IPS DF 6.9 (cell line): Measurements from ENCODE around the gene NPTXR.
A peak's percentile ranks its signal among the peaks of the same experiment; 100 is the strongest.

Experiments used
- DNase-seq: peaks from one replicate; pipeline ENCODE4 v3.0.0-alpha.2; 2013; ENCODE audit warnings: low read depth, low spot score
- H3K27ac ChIP-seq: one replicate; pipeline ENCODE4 v1.5.1; 2013; ENCODE audit warnings: low read length, control low read depth
- H3K27me3 ChIP-seq: 2 replicates; pipeline ENCODE4 v1.6.1; 2013; ENCODE audit warnings: mild to moderate bottlenecking, low read length; ENCODE audit not compliant: control insufficient read depth, insufficient read depth
- H3K36me3 ChIP-seq: 2 replicates; pipeline ENCODE4 v1.6.1; 2013; ENCODE audit warnings: low read length; ENCODE audit not compliant: control insufficient read depth, insufficient read depth
- H3K4me1 ChIP-seq: 2 replicates; pipeline ENCODE4 v1.6.1; 2013; ENCODE audit warnings: low read length; ENCODE audit not compliant: control insufficient read depth, insufficient read depth
- H3K4me3 ChIP-seq: 2 replicates; pipeline ENCODE4 v1.5.1; 2013; ENCODE audit warnings: mild to moderate bottlenecking, low read length
- H3K9me3 ChIP-seq: 2 replicates; pipeline ENCODE4 v1.6.1; 2013; ENCODE audit warnings: low read length, inconsistent platforms; ENCODE audit not compliant: control insufficient read depth, insufficient read depth
- WGBS: extraction: QIAGEN DNeasy Blood & Tissue Kit; methylation state at CpG from one replicate; pipeline ENCODE4 v1.1.7; 2013; ENCODE audit warnings: mixed read lengths, missing lambda C conversion rate; ENCODE audit not compliant: insufficient read length, insufficient coverage; 5-methylcytosine and 5-hydroxymethylcytosine counted together

NPTXR gene

DNA sequence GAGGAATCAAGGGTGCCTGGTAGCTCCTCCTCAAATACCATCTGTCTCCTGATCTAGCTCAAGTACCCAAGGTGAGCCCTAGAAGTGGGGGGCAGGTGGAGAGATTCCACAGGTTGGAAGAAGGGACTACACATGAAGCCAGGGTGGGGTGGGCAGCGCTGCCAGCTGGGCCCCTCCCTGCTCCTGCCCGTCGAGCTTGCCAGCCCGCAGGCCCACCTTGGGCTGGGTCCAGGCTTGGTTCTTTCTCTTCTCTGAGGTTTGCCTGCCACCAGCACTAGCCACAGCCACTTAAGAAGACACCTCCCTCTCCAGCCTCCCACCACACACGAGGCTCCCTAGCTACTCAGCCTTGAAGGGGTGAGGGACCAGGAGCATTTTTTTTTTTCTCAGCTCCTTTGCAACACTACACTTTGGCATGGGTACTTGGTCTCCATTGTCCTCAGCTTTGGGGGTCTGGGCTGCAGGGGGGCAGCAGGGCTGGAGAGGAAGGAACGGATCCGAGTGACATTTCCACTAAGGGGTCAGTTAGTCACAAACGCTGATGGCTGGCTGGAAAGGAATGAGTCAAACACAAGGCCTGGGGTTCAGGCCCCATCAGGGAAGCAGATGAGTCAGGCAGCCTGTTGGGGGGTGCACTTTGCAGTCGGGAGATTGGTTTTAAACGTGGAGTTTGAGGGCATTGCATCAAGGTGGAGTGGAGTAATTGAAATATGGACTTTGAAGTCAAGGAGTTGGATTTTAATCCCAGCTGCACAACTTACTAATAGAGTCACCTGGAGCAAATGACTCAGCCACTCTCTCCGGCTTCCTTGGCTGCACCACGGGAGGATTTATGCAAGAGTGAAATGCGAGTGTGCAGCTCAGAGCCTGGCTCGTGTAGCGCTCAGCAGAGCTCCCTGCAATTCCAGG lies 7.4 kb upstream of the NPTXR start:
- Histone ChIP-seq H3K36me3 (no peaks in the 10 kb centered on the region), H3K4me1 (no peaks in the 10 kb centered on the region), H3K27ac (no peak overlapping the region), H3K9me3 (no peaks in the 10 kb centered on the region), H3K4me3 (no peak overlapping the region), H3K27me3 (no peaks in the 10 kb centered on the region)
- DNase-seq: no peak
- no CpG with 5 or more reads among the region's 15 CpGs for WGBS

- no CpG with 5 or more reads among the region's 2 CpGs for WGBS
- DNase-seq: no peak
- no peak overlapping the region for H3K27ac ChIP-seq
- H3K4me1 ChIP-seq: no peaks in the 10 kb centered on the region
- H3K27me3 ChIP-seq: peaks cover under 1% of the 10 kb centered on the region; the same call in 1 of the 2 replicates
- no peaks in the 10 kb centered on the region for H3K9me3 ChIP-seq
- H3K4me3 ChIP-seq: no peak overlapping the region
- no peaks in the 10 kb centered on the region for H3K36me3 ChIP-seq
Observed at GRCh38 chr22:38850399-38850798, 6.6 kb upstream of the NPTXR start.

- DNase-seq: no peak
- H3K27me3 ChIP-seq: peaks cover 6% of the 10 kb centered on the region; the same call in 1 of the 2 replicates
- no peaks in the 10 kb centered on the region for H3K36me3 ChIP-seq
- WGBS: no CpG with 5 or more reads among the region's 6 CpGs
- H3K4me1 ChIP-seq: no peaks in the 10 kb centered on the region
- H3K4me3 ChIP-seq: no peak overlapping the region
- no peak overlapping the region for H3K27ac ChIP-seq
- no peaks in the 10 kb centered on the region for H3K9me3 ChIP-seq
Observed at GRCh38 chr22:38849811-38850210, 6.0 kb upstream of the NPTXR start.

GRCh38 chr22:38846412-38846811 lies 2.6 kb upstream of the NPTXR start:
- no peak overlapping the region for H3K27ac ChIP-seq
- DNase-seq: no peak
- no peak overlapping the region for H3K4me3 ChIP-seq
- peaks cover 22% of the 10 kb centered on the region for H3K27me3 ChIP-seq
- H3K4me1 ChIP-seq: no peaks in the 10 kb centered on the region; the same call in 1 of the 2 replicates
- no peaks in the 10 kb centered on the region for H3K9me3 ChIP-seq
- H3K36me3 ChIP-seq: no peaks in the 10 kb centered on the region
- no CpG with 5 or more reads among the region's 1 CpG for WGBS

- no peak for DNase-seq
- H3K4me3 ChIP-seq: no peak overlapping the region
- no peaks in the 10 kb centered on the region for H3K9me3 ChIP-seq
- WGBS: no CpG with 5 or more reads among the region's 17 CpGs
- no peaks in the 10 kb centered on the region; the same call in 1 of the 2 replicates for H3K4me1 ChIP-seq
- H3K36me3 ChIP-seq: no peaks in the 10 kb centered on the region; the same call in 1 of the 2 replicates
- H3K27me3 ChIP-seq: peaks cover 22% of the 10 kb centered on the region
- H3K27ac ChIP-seq: no peak overlapping the region
Observed at GRCh38 chr22:38845004-38845740, 1.3 kb upstream of the NPTXR start.

- no peaks in the 10 kb centered on the region; the same call in 1 of the 2 replicates for H3K36me3 ChIP-seq
- WGBS: no CpG with 5 or more reads among the region's 22 CpGs
- H3K27me3 ChIP-seq: peaks cover 22% of the 10 kb centered on the region
- H3K27ac ChIP-seq: no peak overlapping the region
- no peaks in the 10 kb centered on the region for H3K9me3 ChIP-seq
- DNase-seq: no peak
- peak overlapping the region; percentile 69; the same call in 1 of the 2 replicates for H3K4me3 ChIP-seq
- H3K4me1 ChIP-seq: no peaks in the 10 kb centered on the region; the same call in 1 of the 2 replicates
Observed at GRCh38 chr22:38844315-38845003, 631 bp upstream of the NPTXR start.

GRCh38 chr22:38843201-38843656 lies 599 bp downstream of the NPTXR start:
- no peak overlapping the region for H3K27ac ChIP-seq
- no peaks in the 10 kb centered on the region; the same call in 1 of the 2 replicates for H3K4me1 ChIP-seq
- no peak for DNase-seq
- peak overlapping the region; percentile 69; the same call in 1 of the 2 replicates for H3K4me3 ChIP-seq
- H3K9me3 ChIP-seq: no peaks in the 10 kb centered on the region
- WGBS: no CpG with 5 or more reads among the region's 68 CpGs
- H3K27me3 ChIP-seq: peaks cover 22% of the 10 kb centered on the region
- H3K36me3 ChIP-seq: no peaks in the 10 kb centered on the region; the same call in 1 of the 2 replicates

GRCh38 chr22:38842512-38843200 lies 1.2 kb downstream of the NPTXR start:
- peak overlapping the region; percentile 69; the same call in 1 of the 2 replicates for H3K4me3 ChIP-seq

GRCh38 chr22:38841635-38842034 lies 2.2 kb downstream of the NPTXR start:
- no peak overlapping the region for H3K4me3 ChIP-seq
- H3K36me3 ChIP-seq: no peaks in the 10 kb centered on the region; the same call in 1 of the 2 replicates
- peaks cover 22% of the 10 kb centered on the region for H3K27me3 ChIP-seq
- no peaks in the 10 kb centered on the region; the same call in 1 of the 2 replicates for H3K4me1 ChIP-seq
- WGBS: no CpG with 5 or more reads among the region's 5 CpGs
- DNase-seq: no peak
- H3K9me3 ChIP-seq: no peaks in the 10 kb centered on the region
- no peak overlapping the region for H3K27ac ChIP-seq

More at GRCh38 chr22:38842512-38843200, 1.2 kb downstream of the NPTXR start:
- peaks cover 22% of the 10 kb centered on the region for H3K27me3 ChIP-seq
- no peaks in the 10 kb centered on the region for H3K9me3 ChIP-seq
- DNase-seq: no peak
- no CpG with 5 or more reads among the region's 34 CpGs for WGBS
- H3K4me1 ChIP-seq: no peaks in the 10 kb centered on the region; the same call in 1 of the 2 replicates
- no peak overlapping the region for H3K27ac ChIP-seq
- H3K36me3 ChIP-seq: no peaks in the 10 kb centered on the region; the same call in 1 of the 2 replicates
